ENCODE results near the gene KIAA1549. TPM values are rescaled to one million over a fixed set of nuclear protein-coding genes. Genes with fewer than 3 reads are reported as not detected.
A peak's percentile ranks its signal among the peaks of the same experiment; 100 is the strongest.

Gene KIAA1549
- total RNA-seq, 1 experiment from 2014 or later, result 26.6 TPM

- intact Hi-C loops (cut with micrococcal nuclease; ENCODE audit: unreplicated experiment), result no loop called here
- no peaks in the 10 kb centered on the region for H3K27me3 ChIP-seq (ENCODE audit: insufficient read depth, low read depth)
- peak overlapping the region; percentile 66 for H3K27ac ChIP-seq
- no peaks in the 10 kb centered on the region for H4K20me1 ChIP-seq (ENCODE audit: insufficient read depth)
- no peaks in the 10 kb centered on the region for H3K79me2 ChIP-seq (ENCODE audit: low read depth)
- 0 out of 2 replicates have a peak, but pooled peaks cover 6% of the 10 kb centered on the region for H3K36me3 ChIP-seq (ENCODE audit: low read depth)
- no peak for TF ChIP-seq CTCF (conservative IDR thresholded peaks at IDR 0.05)
- TF ChIP-seq EZH2 (IDR thresholded peaks at IDR 0.05; ENCODE audit: low read depth), result no peak
- CTCF ChIA-PET, result no interaction called here
- H3K4me3 ChIP-seq, result no peak overlapping the region
- peak; percentile 58 to 92 for DNase-seq
- H3K4me2 ChIP-seq, result peak overlapping the region; percentile 37
- H3K9me2 ChIP-seq (ENCODE audit: insufficient read depth), result no peaks in the 10 kb centered on the region
- H3K4me1 ChIP-seq (replicated peaks; ENCODE audit: insufficient read depth), result peaks cover 40% of the 10 kb centered on the region
- BruUV-seq (replicated peaks), result no TSS peak
- H2AFZ ChIP-seq, result no peak overlapping the region
- no peaks in the 10 kb centered on the region for H3K9me3 ChIP-seq (ENCODE audit: insufficient read depth, low read depth)
- peaks cover 34% of the 10 kb centered on the region for H3F3A ChIP-seq (ENCODE audit: insufficient read depth, low read depth)
- POLR2A ChIA-PET (ENCODE audit: unreplicated experiment), result interaction anchor here (0.6 kb wide), 1 partner anchor 282 kb away, joined by 4 read pairs; no protein-coding TSS in a partner anchor
Observed at GRCh38 chr7:138875794-138876193, 105.4 kb downstream of the KIAA1549 start.

- peak overlapping the region; percentile 42 for H3K27ac ChIP-seq
- H4K20me1 ChIP-seq (ENCODE audit: insufficient read depth), result no peaks in the 10 kb centered on the region
- intact Hi-C loops (cut with micrococcal nuclease; ENCODE audit: unreplicated experiment), result no loop called here
- H3K4me1 ChIP-seq (replicated peaks; ENCODE audit: insufficient read depth), result peaks cover 40% of the 10 kb centered on the region
- H3K27me3 ChIP-seq (ENCODE audit: insufficient read depth, low read depth), result no peaks in the 10 kb centered on the region
- no peak overlapping the region for H2AFZ ChIP-seq
- no peaks in the 10 kb centered on the region for H3K9me3 ChIP-seq (ENCODE audit: insufficient read depth, low read depth)
- ChIA-PET POLR2A (ENCODE audit: unreplicated experiment) (no interaction called here), CTCF (interaction anchor here (0.7 to 1.5 kb wide), 3 partner anchors 13 to 113 kb away, joined by 3 to 7 read pairs (median 4); no protein-coding TSS in a partner anchor)
- no peak overlapping the region for H3K4me3 ChIP-seq
- no peak for DNase-seq
- H3K4me2 ChIP-seq, result peak overlapping the region; percentile 53
- no peaks in the 10 kb centered on the region for H3K9me2 ChIP-seq (ENCODE audit: insufficient read depth)
- H3K36me3 ChIP-seq (ENCODE audit: low read depth), result no peaks in the 10 kb centered on the region; the same call in 1 of the 2 replicates
- peaks cover 34% of the 10 kb centered on the region for H3F3A ChIP-seq (ENCODE audit: insufficient read depth, low read depth)
- no peak for TF ChIP-seq CTCF (conservative IDR thresholded peaks at IDR 0.05)
- TF ChIP-seq EZH2 (IDR thresholded peaks at IDR 0.05; ENCODE audit: low read depth), result no peak
- no TSS peak for BruUV-seq (replicated peaks)
- H3K79me2 ChIP-seq (ENCODE audit: low read depth), result no peaks in the 10 kb centered on the region
Observed at GRCh38 chr7:138873220-138873892, 107.8 kb downstream of the KIAA1549 start.

GRCh38 chr7:138872576-138872975, 108.6 kb downstream of the KIAA1549 start:
- CTCF ChIA-PET, result interaction anchor here (1.5 kb wide), 1 partner anchor 14 kb away, joined by 4 read pairs; no protein-coding TSS in a partner anchor
- TF ChIP-seq CTCF (conservative IDR thresholded peaks at IDR 0.05) (no peak), EZH2 (IDR thresholded peaks at IDR 0.05; ENCODE audit: low read depth) (no peak)
- intact Hi-C loops (cut with micrococcal nuclease; ENCODE audit: unreplicated experiment), result no loop called here
- DNase-seq, result peak; percentile 68 to 85
- H3K27me3 ChIP-seq (ENCODE audit: insufficient read depth, low read depth), result no peaks in the 10 kb centered on the region
- POLR2A ChIA-PET (ENCODE audit: unreplicated experiment), result no interaction called here
- BruUV-seq (replicated peaks), result no TSS peak
- H3K9me2 ChIP-seq (ENCODE audit: insufficient read depth), result no peaks in the 10 kb centered on the region
- H3K27ac ChIP-seq, result peak overlapping the region; percentile 42
- no peaks in the 10 kb centered on the region for H3K9me3 ChIP-seq (ENCODE audit: insufficient read depth, low read depth)
- 0 out of 2 replicates have a peak overlapping the region, but pooled peaks have one; percentile 24 for H2AFZ ChIP-seq
- H3F3A ChIP-seq (ENCODE audit: insufficient read depth, low read depth), result peaks cover 34% of the 10 kb centered on the region
- H3K4me1 ChIP-seq (replicated peaks; ENCODE audit: insufficient read depth), result peaks cover 40% of the 10 kb centered on the region
- no peaks in the 10 kb centered on the region; the same call in 1 of the 2 replicates for H3K36me3 ChIP-seq (ENCODE audit: low read depth)
- no peaks in the 10 kb centered on the region for H3K79me2 ChIP-seq (ENCODE audit: low read depth)
- H4K20me1 ChIP-seq (ENCODE audit: insufficient read depth), result no peaks in the 10 kb centered on the region
- H3K4me2 ChIP-seq, result peak overlapping the region; percentile 53
- no peak overlapping the region for H3K4me3 ChIP-seq
